Upper lobe of right lung (tissue), 1 donor: Measurements from ENCODE around the gene USP34. TPM values are rescaled to one million over a fixed set of nuclear protein-coding genes. Genes with fewer than 3 reads are reported as not detected.
"Not testable (repeated sequence)": the region's sequence is repeated elsewhere in the genome, so short reads cannot be mapped to it uniquely, and the experiment has no call there.

ENCODE experiments used
- ATAC-seq: fragments of 200-7000 bp; cut with Tn5 transposase; one replicate; pipeline ENCODE4 v1.9.1; 2020; ENCODE audit warnings: mild to moderate bottlenecking, moderate library complexity
- DNase-seq: peaks from one replicate; pipeline ENCODE4 v3.0.0-alpha.2; 2020
- H3K27ac ChIP-seq: fragments of 200-600 bp; one replicate; pipeline ENCODE4 v1.8.0; 2022
- H3K27me3 ChIP-seq: fragments of 200-600 bp; one replicate; pipeline ENCODE4 v1.8.0; 2022; ENCODE audit warnings: mild to moderate bottlenecking
- H3K36me3 ChIP-seq: fragments of 200-600 bp; one replicate; pipeline ENCODE4 v1.8.0; 2022
- H3K4me1 ChIP-seq: fragments of 200-600 bp; one replicate; pipeline ENCODE4 v1.8.0; 2022
- H3K4me3 ChIP-seq: fragments of 200-600 bp; one replicate; pipeline ENCODE4 v1.8.0; 2022; ENCODE audit warnings: mild to moderate bottlenecking
- H3K9me3 ChIP-seq: fragments of 200-600 bp; one replicate; pipeline ENCODE4 v1.8.0; 2022
- intact Hi-C: fragments of 100-400 bp; cut with DNase I; formaldehyde crosslinking; loops from one replicate; pipeline ENCODE4 v1.11.0; 2022
- total RNA-seq: library from RNA; stranded (reverse); fragmentation: NEBNext Ultra II Directional; extraction: Animal tissue kit (Norgen Biotek cat#: 25700); gene quantifications from one replicate; pipeline ENCODE4 v1.2.1, GENCODE V29; 2021
- TF ChIP-seq, protein P1 (sequence below): fragments of 200-600 bp; IDR thresholded peaks from one replicate; pipeline ENCODE4 v1.8.0; 2022; ENCODE audit warnings: antibody characterized with exemption
- donor health status: DM: no; HTN: yes; CAD: no; lungs with severe emphysema.

Gene USP34
- total RNA-seq, 1 donor from 2014 or later = 112 TPM

DNA sequence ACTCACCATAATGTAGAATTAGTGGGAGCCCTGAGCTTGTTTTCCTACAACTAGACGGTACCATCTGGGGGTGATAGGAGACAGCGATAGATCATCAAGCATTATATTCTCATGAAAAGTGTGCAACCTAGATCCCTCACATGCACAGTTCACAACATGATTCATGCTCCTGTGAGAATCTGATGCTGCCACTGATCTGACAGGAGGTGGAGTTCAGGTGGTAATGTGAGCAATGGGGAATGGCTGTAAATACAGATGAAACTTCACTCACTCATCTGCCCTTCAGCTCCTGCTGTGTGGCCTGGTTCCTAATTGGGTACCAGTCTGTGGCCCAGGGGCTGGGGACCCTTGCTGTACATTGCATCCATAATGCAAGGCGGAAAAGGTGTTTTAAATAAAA is 60.7 kb downstream of the USP34 start:
- TF ChIP-seq, protein P1, sequence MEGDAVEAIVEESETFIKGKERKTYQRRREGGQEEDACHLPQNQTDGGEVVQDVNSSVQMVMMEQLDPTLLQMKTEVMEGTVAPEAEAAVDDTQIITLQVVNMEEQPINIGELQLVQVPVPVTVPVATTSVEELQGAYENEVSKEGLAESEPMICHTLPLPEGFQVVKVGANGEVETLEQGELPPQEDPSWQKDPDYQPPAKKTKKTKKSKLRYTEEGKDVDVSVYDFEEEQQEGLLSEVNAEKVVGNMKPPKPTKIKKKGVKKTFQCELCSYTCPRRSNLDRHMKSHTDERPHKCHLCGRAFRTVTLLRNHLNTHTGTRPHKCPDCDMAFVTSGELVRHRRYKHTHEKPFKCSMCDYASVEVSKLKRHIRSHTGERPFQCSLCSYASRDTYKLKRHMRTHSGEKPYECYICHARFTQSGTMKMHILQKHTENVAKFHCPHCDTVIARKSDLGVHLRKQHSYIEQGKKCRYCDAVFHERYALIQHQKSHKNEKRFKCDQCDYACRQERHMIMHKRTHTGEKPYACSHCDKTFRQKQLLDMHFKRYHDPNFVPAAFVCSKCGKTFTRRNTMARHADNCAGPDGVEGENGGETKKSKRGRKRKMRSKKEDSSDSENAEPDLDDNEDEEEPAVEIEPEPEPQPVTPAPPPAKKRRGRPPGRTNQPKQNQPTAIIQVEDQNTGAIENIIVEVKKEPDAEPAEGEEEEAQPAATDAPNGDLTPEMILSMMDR = no peak
- no peak for DNase-seq
- H3K9me3 ChIP-seq = no peaks in the 10 kb centered on the region
- H3K4me3 ChIP-seq = no peak overlapping the region
- ATAC-seq = no peak
- H3K27ac ChIP-seq = no peak overlapping the region
- no peaks in the 10 kb centered on the region for H3K4me1 ChIP-seq
- no peaks in the 10 kb centered on the region for H3K36me3 ChIP-seq
- intact Hi-C loops = no loop called here
- no peaks in the 10 kb centered on the region for H3K27me3 ChIP-seq

DNA sequence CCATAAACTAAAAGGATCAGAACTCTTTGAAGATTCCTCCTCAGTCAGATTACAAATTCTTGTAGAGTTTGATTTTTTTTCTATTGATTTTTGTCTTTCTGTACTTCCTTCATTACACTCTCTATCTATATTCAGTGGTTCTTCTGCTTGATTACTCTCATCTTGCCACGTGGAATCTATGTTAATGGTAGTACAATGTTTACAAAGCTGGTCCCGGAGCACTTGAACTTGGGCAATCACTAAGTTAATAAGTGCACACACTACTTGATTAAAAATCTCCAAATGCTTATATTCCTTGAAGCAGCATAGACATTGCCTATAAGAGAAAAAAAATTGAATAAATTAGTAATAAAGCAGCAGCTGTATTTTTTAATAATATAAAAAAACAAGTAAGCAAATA is 65.1 kb downstream of the USP34 start:
- no peak for DNase-seq
- Histone ChIP-seq H3K36me3 (no peaks in the 10 kb centered on the region), H3K27ac (no peak overlapping the region), H3K9me3 (no peaks in the 10 kb centered on the region), H3K4me3 (no peak overlapping the region), H3K4me1 (no peaks in the 10 kb centered on the region), H3K27me3 (no peaks in the 10 kb centered on the region)
- intact Hi-C loops = no loop called here
- TF ChIP-seq, protein P1 = no peak
- peak; percentile 45 for ATAC-seq

DNA sequence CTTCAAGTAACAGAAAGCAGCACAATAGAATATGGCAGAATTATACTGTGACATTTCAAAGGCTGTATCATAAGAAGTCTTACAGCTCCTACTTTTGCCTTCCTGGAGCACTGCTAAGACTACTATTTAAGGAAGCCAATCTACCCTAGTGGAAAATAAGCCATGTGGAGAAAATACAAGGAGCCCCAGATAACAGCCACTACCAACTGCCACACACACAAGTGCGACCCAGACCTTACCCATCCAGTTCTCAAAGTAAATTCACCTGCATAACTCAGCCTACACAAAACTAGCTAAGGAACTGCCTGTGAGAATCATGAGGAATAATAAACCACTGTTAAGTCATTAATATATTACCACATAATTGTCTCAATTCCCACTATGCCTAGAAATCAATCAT is 66.4 kb downstream of the USP34 start:
- intact Hi-C loops = no loop called here
- DNase-seq (no peak), ATAC-seq (no peak)
- no peaks in the 10 kb centered on the region for H3K27me3 ChIP-seq
- H3K4me1 ChIP-seq = no peaks in the 10 kb centered on the region
- H3K36me3 ChIP-seq = no peaks in the 10 kb centered on the region
- TF ChIP-seq, protein P1 = no peak
- no peak overlapping the region for H3K4me3 ChIP-seq
- no peaks in the 10 kb centered on the region for H3K9me3 ChIP-seq
- H3K27ac ChIP-seq = no peak overlapping the region

DNA sequence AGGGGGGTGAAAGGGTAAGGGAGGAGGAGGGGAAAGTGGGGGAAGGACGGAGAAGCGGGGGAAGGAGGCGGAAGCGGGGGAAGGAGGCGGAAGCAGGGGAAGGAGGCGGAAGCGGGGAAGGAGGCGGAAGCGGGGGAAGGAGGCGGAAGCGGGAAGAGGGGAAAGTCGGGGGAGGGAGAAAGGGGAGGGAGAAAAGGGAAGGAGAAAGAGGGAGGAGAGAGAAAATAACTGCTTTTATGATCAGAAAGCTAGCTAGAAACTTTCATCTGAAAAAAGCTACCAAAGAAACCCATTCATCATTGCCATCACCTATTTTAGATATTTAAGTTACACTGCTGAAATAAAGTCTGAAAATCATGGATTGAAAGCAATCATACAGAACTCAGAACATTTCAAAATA is 72.5 kb downstream of the USP34 start:
- Histone ChIP-seq H3K4me3 (no peak overlapping the region), H3K36me3 (peaks cover 14% of the 10 kb centered on the region), H3K27ac (no peak overlapping the region), H3K27me3 (no peaks in the 10 kb centered on the region), H3K4me1 (no peaks in the 10 kb centered on the region), H3K9me3 (no peaks in the 10 kb centered on the region)
- TF ChIP-seq, protein P1 = no peak
- DNase-seq = no peak
- intact Hi-C loops = no loop called here
- ATAC-seq = no peak

DNA sequence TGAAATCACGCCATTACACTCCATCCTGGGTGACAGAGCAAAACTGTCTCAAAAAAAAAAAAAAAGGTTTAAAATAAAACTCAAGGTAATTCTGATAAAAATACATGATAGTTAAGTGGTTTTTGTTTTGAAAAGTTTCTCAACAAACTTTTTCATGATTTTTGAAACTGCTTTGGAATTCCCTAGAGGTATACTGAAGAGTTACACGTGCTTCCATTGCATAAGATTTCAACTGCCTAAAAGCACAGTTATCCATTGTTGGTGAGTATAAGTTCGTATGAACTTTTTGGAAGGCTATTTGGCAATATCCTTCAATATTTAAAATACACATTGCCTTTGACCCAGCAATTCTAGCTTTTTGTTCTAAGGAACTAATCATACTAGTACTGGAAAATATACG is 74.9 kb downstream of the USP34 start:
- no peak overlapping the region for H3K27ac ChIP-seq
- DNase-seq (no peak), ATAC-seq (no peak)
- H3K4me1 ChIP-seq = no peaks in the 10 kb centered on the region
- intact Hi-C loops = no loop called here
- H3K27me3 ChIP-seq = no peaks in the 10 kb centered on the region
- peaks cover 29% of the 10 kb centered on the region for H3K36me3 ChIP-seq
- H3K9me3 ChIP-seq = no peaks in the 10 kb centered on the region
- no peak overlapping the region for H3K4me3 ChIP-seq
- TF ChIP-seq, protein P1 = peak; percentile 8

DNA sequence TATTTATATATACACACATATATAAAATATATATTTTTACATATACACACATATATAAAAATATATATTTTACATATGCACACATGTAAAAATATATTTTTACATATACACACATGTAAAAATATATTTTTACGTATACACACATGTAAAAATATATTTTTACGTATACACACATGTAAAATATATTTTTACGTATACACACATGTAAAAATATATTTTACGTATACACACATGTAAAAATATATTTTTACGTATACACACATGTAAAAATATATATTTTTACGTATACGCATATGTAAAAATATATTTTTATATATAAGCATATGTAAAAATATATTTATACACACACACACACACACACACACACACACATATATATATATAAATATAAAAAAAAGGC is 83.3 kb downstream of the USP34 start:
- intact Hi-C loops, H3K4me1 ChIP-seq, H3K27me3 ChIP-seq, H3K27ac ChIP-seq, ATAC-seq, H3K4me3 ChIP-seq, H3K9me3 ChIP-seq, DNase-seq: not testable (repeated sequence)
- H3K36me3 ChIP-seq = peaks cover 26% of the 10 kb centered on the region

DNA sequence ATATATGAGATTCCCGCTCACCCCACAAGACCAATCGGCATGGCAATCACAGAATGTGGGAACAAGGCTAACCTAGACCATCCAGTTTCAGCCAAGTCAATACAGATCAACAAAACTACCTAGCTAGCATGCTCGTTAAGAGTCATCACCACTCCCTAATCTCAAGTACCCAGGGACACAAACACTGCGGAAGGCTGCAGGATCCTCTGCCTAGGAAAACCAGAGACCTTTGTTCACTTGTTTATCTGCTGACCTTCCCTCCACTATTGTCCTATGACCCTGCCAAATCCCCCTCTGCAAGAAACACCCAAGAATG is 90.0 kb downstream of the USP34 start:
- H3K27ac ChIP-seq, DNase-seq, H3K27me3 ChIP-seq, intact Hi-C loops, H3K4me1 ChIP-seq, H3K4me3 ChIP-seq, H3K9me3 ChIP-seq: not testable (repeated sequence)
- H3K36me3 ChIP-seq = peaks cover 55% of the 10 kb centered on the region
- ATAC-seq = peak; percentile 60
